Esophagus muscularis mucosa (tissue), 4 donors: ENCODE measurements around the gene HEATR5A.

ENCODE experiments used
- EP300 ChIP-seq: sonication (generic); formaldehyde crosslinking; IDR thresholded peaks from one replicate; pipeline ENCODE4 v1.6.1; 2017; ENCODE audit warnings: antibody characterized with exemption
- POLR2A ChIP-seq: fragments of 450-650 bp; IDR thresholded peaks from one replicate; pipeline ENCODE4 v1.6.1; 2017; ENCODE audit warnings: antibody characterized with exemption, moderate library complexity, mild to moderate bottlenecking, low read depth
- POLR2AphosphoS5 ChIP-seq, 2 donors: sonication (generic); formaldehyde crosslinking; IDR thresholded peaks; one replicate each; pipeline ENCODE4 v1.6.1; 2017; ENCODE audit warnings: antibody characterized with exemption in 2 of 2
- TF ChIP-seq, protein P1 (sequence below), 3 experiments: fragments of 200-600 bp in 2 of 3; fragments of 450-650 bp in 1 of 3; sonication (generic) in 2 of 3; IDR thresholded peaks; one replicate each; pipeline ENCODE4 v1.5.1; 2017 to 2019; ENCODE audit warnings: antibody characterized with exemption in 3 of 3, mild to moderate bottlenecking in 2 of 3, moderate library complexity in 1 of 3

DNA sequence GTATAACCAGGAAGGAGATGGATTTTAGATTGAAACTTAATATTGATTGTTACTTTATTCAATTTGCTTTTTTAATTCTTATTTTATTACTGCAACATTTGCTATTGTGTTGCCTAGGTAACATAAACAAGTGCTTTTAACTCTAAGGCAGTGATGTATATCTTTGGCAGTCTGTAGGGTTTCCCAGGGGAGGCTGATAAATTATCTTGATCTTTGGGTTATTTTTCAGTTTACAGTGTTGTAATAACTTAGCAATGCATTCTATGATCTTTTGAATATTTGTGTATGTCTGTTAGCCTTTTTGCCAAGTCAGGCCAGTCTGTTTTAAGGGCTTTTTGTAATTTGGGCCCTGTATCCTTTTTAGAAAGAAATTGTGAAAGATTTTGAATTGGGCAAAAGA, 44.8 kb upstream of the HEATR5A start:
- TF ChIP-seq, protein P1, sequence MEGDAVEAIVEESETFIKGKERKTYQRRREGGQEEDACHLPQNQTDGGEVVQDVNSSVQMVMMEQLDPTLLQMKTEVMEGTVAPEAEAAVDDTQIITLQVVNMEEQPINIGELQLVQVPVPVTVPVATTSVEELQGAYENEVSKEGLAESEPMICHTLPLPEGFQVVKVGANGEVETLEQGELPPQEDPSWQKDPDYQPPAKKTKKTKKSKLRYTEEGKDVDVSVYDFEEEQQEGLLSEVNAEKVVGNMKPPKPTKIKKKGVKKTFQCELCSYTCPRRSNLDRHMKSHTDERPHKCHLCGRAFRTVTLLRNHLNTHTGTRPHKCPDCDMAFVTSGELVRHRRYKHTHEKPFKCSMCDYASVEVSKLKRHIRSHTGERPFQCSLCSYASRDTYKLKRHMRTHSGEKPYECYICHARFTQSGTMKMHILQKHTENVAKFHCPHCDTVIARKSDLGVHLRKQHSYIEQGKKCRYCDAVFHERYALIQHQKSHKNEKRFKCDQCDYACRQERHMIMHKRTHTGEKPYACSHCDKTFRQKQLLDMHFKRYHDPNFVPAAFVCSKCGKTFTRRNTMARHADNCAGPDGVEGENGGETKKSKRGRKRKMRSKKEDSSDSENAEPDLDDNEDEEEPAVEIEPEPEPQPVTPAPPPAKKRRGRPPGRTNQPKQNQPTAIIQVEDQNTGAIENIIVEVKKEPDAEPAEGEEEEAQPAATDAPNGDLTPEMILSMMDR (IDR thresholded peaks at IDR 0.05) = no peak
- TF ChIP-seq POLR2A (no peak), EP300 (no peak), POLR2AphosphoS5 (IDR thresholded peaks at IDR 0.05) (no peak)
